Breast epithelium (tissue), 4 donors: ENCODE results near the gene METRNL. TPM values are rescaled to one million over a fixed set of nuclear protein-coding genes. Genes with fewer than 3 reads are reported as not detected.

ENCODE experiments used
- DNase-seq, 2 donors: peaks; one replicate each; pipeline ENCODE4 v3.0.0-alpha.2; 2019; ENCODE audit warnings: low spot score in 2 of 2
- H3K27ac ChIP-seq, 2 donors: fragments of 200-600 bp; sonication (generic) in 1 of 2; one replicate each; pipeline ENCODE4 v1.5.1; 2016 to 2019; ENCODE audit warnings: mild to moderate bottlenecking in 1 of 2
- H3K27me3 ChIP-seq, 2 donors: fragments of 200-600 bp; sonication (generic) in 1 of 2; one replicate each; pipeline versions ENCODE4 v1.5.1 to v1.6.0; 2017 to 2019; ENCODE audit warnings: control low read depth in 1 of 2, mild to moderate bottlenecking in 1 of 2
- H3K36me3 ChIP-seq: fragments of 200-600 bp; one replicate; pipeline ENCODE4 v1.5.1; 2019
- H3K4me1 ChIP-seq, 2 donors: fragments of 200-600 bp; sonication (generic); one replicate each; pipeline ENCODE4 v1.5.1; 2016 to 2019; ENCODE audit warnings: control low read depth in 1 of 2
- H3K4me3 ChIP-seq, 3 donors: fragments of 200-600 bp; sonication (generic); 1 replicate in 2 of 3; 2 replicates in 1 of 3; pipeline ENCODE4 v1.5.1; 2016 to 2019; ENCODE audit warnings: mild to moderate bottlenecking in 3 of 3, moderate library complexity in 2 of 3
- H3K9me3 ChIP-seq, 2 donors: fragments of 200-600 bp; sonication (generic) in 1 of 2; one replicate each; pipeline ENCODE4 v1.5.1; 2016 to 2019; ENCODE audit warnings: control low read depth in 1 of 2
- CTCF ChIP-seq, 3 donors: fragments of 450-650 bp; IDR thresholded peaks; one replicate each; pipeline ENCODE4 v1.5.1; 2016 to 2017; ENCODE audit warnings: antibody characterized with exemption in 3 of 3, mild to moderate bottlenecking in 3 of 3, moderate library complexity in 3 of 3
- POLR2A ChIP-seq: fragments of 450-650 bp; IDR thresholded peaks from one replicate; pipeline ENCODE4 v1.6.1; 2016; ENCODE audit warnings: antibody characterized with exemption, mild to moderate bottlenecking, moderate library complexity
- POLR2AphosphoS5 ChIP-seq, 3 donors: sonication (generic); formaldehyde crosslinking; IDR thresholded peaks; one replicate each; pipeline ENCODE4 v1.6.1; 2017; ENCODE audit warnings: antibody characterized with exemption in 3 of 3
- intact Hi-C: fragments of 100-400 bp; cut with DNase I; formaldehyde crosslinking; loops from one replicate; pipeline ENCODE4 v1.15.1; 2023; ENCODE audit warnings: low total_unique reads
- total RNA-seq, 3 donors: library from RNA; depleted of rRNA; stranded (reverse); fragments of >200 nt; gene quantifications; one replicate each; pipeline ENCODE4 v1.1.0, GENCODE V29; 2016

METRNL gene
- total RNA-seq, 3 donors from 2014 or later = 41.6 to 102 (median 54.1) TPM

- Histone ChIP-seq H3K4me1 (peaks cover 3 to 8% of the 10 kb centered on the region in 2 donors), H3K4me3 (no peak overlapping the region), H3K27ac (no peak overlapping the region), H3K27me3 (peaks cover 0 to 8% of the 10 kb centered on the region in 2 donors), H3K36me3 (no peaks in the 10 kb centered on the region), H3K9me3 (no peaks in the 10 kb centered on the region)
- TF ChIP-seq POLR2AphosphoS5 (IDR thresholded peaks at IDR 0.05) (no peak), CTCF (IDR thresholded peaks at IDR 0.05) (no peak), POLR2A (no peak)
- DNase-seq = peak in 1 of 2 donors; percentile 34
- intact Hi-C loops = no loop called here
Observed at GRCh38 chr17:83126275-83126811, 46.9 kb downstream of the METRNL start.

GRCh38 chr17:83127431-83128160, 48.2 kb downstream of the METRNL start:
- Histone ChIP-seq H3K27ac (no peak overlapping the region), H3K27me3 (no peaks in the 10 kb centered on the region)

DNA sequence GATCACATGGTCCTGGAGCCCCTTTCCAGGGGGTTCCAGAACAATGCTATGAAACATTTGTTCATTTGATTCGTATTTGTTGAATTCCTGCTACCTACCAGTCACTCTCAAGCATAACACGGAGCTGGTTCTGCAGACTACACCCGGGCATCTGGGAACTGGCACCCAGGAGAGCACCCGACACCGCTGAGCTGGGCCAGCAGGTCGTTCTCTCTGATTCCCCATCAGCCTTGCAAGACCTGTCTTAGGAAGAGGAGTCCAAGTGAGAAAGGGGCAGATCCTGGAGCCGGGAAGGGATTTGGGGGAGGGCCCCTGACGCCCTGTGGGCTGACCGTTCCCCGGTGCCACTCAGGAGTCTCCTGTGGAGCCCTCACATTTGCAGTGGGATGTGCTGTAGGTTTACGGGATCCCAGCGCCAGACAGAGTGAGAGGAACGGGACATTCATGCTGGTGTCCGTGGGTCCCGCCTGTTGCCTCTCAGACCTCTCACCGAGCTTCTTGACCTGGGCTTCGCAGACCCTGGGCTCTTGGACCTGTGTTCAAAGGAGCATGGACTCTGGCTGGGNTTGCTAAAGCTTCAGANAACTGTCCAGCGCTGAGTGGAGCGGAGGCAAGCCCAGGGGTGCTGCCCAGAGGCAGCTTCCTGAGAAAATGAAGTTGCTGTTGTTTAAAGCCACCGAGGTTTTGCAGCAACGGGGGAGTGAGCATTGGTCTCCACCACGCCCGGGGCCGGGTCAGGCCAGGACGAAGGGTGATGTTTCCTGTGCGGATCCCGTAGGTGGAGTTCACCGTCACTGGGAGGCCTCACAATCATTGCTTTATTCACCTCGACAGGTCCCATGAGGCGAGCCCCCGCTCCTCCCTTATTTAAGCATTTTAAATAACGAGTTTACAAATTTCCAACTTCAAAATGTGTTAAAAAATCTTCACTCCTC, 49.2 kb downstream of the METRNL start:
- intact Hi-C loops = no loop called here
- H3K4me3 ChIP-seq = no peak overlapping the region
- no peak for TF ChIP-seq POLR2AphosphoS5 (IDR thresholded peaks at IDR 0.05)
- no peak for TF ChIP-seq POLR2A
- no peak for TF ChIP-seq CTCF (IDR thresholded peaks at IDR 0.05)
- H3K27me3 ChIP-seq = no peaks in the 10 kb centered on the region
- no peak overlapping the region for H3K27ac ChIP-seq
- H3K9me3 ChIP-seq = no peaks in the 10 kb centered on the region
- peaks cover 3 to 8% of the 10 kb centered on the region in 2 donors for H3K4me1 ChIP-seq
- no peaks in the 10 kb centered on the region for H3K36me3 ChIP-seq
- no peak for DNase-seq

More at GRCh38 chr17:83127431-83128160, 48.2 kb downstream of the METRNL start:
- peak in 1 of 2 donors; percentile 37 for DNase-seq
- no peaks in the 10 kb centered on the region for H3K36me3 ChIP-seq
- no peaks in the 10 kb centered on the region for H3K9me3 ChIP-seq
- H3K4me1 ChIP-seq = peaks cover 3 to 8% of the 10 kb centered on the region in 2 donors
- intact Hi-C loops = no loop called here
- TF ChIP-seq POLR2AphosphoS5 (IDR thresholded peaks at IDR 0.05) = no peak
- TF ChIP-seq CTCF (IDR thresholded peaks at IDR 0.05) = no peak
- TF ChIP-seq POLR2A = no peak
- no peak overlapping the region for H3K4me3 ChIP-seq

- intact Hi-C loops = no loop called here
- H3K4me1 ChIP-seq = peaks cover 3 to 8% of the 10 kb centered on the region in 2 donors
- no peak for DNase-seq
- no peaks in the 10 kb centered on the region for H3K9me3 ChIP-seq
- no peak overlapping the region for H3K4me3 ChIP-seq
- TF ChIP-seq POLR2A (no peak), CTCF (IDR thresholded peaks at IDR 0.05) (no peak), POLR2AphosphoS5 (IDR thresholded peaks at IDR 0.05) (no peak)
- H3K27ac ChIP-seq = no peak overlapping the region
- H3K27me3 ChIP-seq = no peaks in the 10 kb centered on the region
- H3K36me3 ChIP-seq = no peaks in the 10 kb centered on the region
Observed at GRCh38 chr17:83129676-83130075, 50.3 kb downstream of the METRNL start.
